HL-60 (cell line): Measurements from ENCODE around the gene HERC4.

Source experiments
- DNase-seq, 2 experiments: peaks; one replicate each; pipeline ENCODE4 v3.0.0-alpha.2; 2010 to 2020; ENCODE audit warnings: low read depth in 1 of 2, low spot score in 1 of 2
- H3K27ac ChIP-seq: fragments of 250-450 bp; sonication (Bioruptor Pico); replicated peaks from 2 replicates; pipeline ENCODE4 v1.5.1; 2020; ENCODE audit warnings: mild to moderate bottlenecking, moderate library complexity
- H3K27me3 ChIP-seq: fragments of 250-450 bp; sonication (Bioruptor Pico); 2 replicates; pipeline ENCODE4 v1.5.1; 2021; ENCODE audit warnings: mild to moderate bottlenecking, moderate library complexity; ENCODE audit not compliant: insufficient read depth, poor library complexity, severe bottlenecking
- H3K4me3 ChIP-seq: replicated peaks from 2 replicates; pipeline ENCODE4 v1.5.1; 2011; ENCODE audit warnings: mild to moderate bottlenecking, control low read depth, low read length; ENCODE audit not compliant: insufficient read depth
- GABPA ChIP-seq: IDR thresholded peaks from 2 replicates; pipeline ENCODE4 v1.6.1; 2012; ENCODE audit warnings: low read depth
- POLR2AphosphoS5 ChIP-seq: IDR thresholded peaks from 2 replicates; pipeline ENCODE4 v1.6.1; 2012; ENCODE audit warnings: low read depth
- REST ChIP-seq: IDR thresholded peaks from 2 replicates; pipeline ENCODE4 v1.6.1; 2012; ENCODE audit warnings: low read depth; ENCODE audit not compliant: insufficient replicate concordance
- SPI1 ChIP-seq: IDR thresholded peaks from 2 replicates; pipeline ENCODE4 v1.6.1; 2012; ENCODE audit warnings: low read depth, mild to moderate bottlenecking, borderline replicate concordance
- TF ChIP-seq, protein P1 (sequence below): IDR thresholded peaks from one replicate; pipeline ENCODE4 v1.5.1; 2011; ENCODE audit warnings: low read length, control low read depth, inconsistent platforms; ENCODE audit not compliant: insufficient read depth

Gene HERC4

GRCh38 chr10:68047554-68048327 lies 27.3 kb downstream of the HERC4 start:
- H3K4me3 ChIP-seq: no peak overlapping the region
- no peaks in the 10 kb centered on the region for H3K27me3 ChIP-seq
- no peak overlapping the region for H3K27ac ChIP-seq
- no peak for DNase-seq
- TF ChIP-seq POLR2AphosphoS5 (no peak), SPI1 (no peak), GABPA (no peak), REST (no peak)
- TF ChIP-seq, protein P1, sequence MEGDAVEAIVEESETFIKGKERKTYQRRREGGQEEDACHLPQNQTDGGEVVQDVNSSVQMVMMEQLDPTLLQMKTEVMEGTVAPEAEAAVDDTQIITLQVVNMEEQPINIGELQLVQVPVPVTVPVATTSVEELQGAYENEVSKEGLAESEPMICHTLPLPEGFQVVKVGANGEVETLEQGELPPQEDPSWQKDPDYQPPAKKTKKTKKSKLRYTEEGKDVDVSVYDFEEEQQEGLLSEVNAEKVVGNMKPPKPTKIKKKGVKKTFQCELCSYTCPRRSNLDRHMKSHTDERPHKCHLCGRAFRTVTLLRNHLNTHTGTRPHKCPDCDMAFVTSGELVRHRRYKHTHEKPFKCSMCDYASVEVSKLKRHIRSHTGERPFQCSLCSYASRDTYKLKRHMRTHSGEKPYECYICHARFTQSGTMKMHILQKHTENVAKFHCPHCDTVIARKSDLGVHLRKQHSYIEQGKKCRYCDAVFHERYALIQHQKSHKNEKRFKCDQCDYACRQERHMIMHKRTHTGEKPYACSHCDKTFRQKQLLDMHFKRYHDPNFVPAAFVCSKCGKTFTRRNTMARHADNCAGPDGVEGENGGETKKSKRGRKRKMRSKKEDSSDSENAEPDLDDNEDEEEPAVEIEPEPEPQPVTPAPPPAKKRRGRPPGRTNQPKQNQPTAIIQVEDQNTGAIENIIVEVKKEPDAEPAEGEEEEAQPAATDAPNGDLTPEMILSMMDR: no peak

GRCh38 chr10:68047122-68047521 lies 28.0 kb downstream of the HERC4 start:
- no peak overlapping the region for H3K27ac ChIP-seq
- no peak overlapping the region for H3K4me3 ChIP-seq

GRCh38 chr10:68046642-68047041 lies 28.4 kb downstream of the HERC4 start:
- DNase-seq: no peak
- no peak overlapping the region for H3K27ac ChIP-seq
- TF ChIP-seq POLR2AphosphoS5: no peak
- TF ChIP-seq REST: no peak
- no peak for TF ChIP-seq GABPA
- TF ChIP-seq, protein P1: no peak
- no peak for TF ChIP-seq SPI1
- H3K27me3 ChIP-seq: no peaks in the 10 kb centered on the region
- no peak overlapping the region for H3K4me3 ChIP-seq

More at GRCh38 chr10:68047122-68047521, 28.0 kb downstream of the HERC4 start:
- no peaks in the 10 kb centered on the region for H3K27me3 ChIP-seq
- no peak for DNase-seq
- TF ChIP-seq REST (no peak), POLR2AphosphoS5 (no peak)
